Activated CD8-positive, alpha-beta memory T cell treated with anti-CD3 and anti-CD28 coated beads, Interleukin-2, amount 50 U/mL, for 24 hours (primary cell): ENCODE measurements around the gene PCDHB10.
"Not testable (repeated sequence)": the region's sequence is repeated elsewhere in the genome, so short reads cannot be mapped to it uniquely, and the experiment has no call there.

Experiments used
- DNase-seq: peaks from one replicate; pipeline ENCODE4 v3.0.0-alpha.2; 2020; ENCODE audit errors: extremely low read depth

The PCDHB10 gene

DNA sequence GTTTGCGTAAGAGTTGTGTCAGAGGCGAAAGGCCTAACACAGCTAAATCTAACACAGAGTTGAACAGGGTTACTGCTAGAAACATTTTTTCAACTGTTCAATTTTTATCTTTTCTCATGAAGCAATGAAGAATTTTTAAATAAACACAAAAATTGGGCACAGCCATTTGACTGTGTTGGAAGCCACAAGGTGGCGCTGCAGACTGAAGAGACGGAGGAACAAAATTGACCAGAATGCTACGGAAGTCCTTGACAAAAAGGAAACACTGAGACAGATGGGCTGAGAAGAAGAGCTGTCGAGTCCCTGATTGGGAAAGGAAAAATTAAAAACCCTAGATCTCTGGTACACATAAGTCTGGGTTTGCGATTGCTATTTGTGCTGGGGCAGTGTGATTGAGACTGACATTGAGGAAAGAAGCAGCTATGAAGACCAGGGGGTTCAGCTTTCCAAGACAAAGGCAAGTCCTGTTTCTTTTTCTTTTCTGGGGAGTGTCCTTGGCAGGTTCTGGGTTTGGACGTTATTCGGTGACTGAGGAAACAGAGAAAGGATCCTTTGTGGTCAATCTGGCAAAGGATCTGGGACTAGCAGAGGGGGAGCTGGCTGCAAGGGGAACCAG lies 5.1 kb upstream of the PCDHB10 start, which contains the start of gene PCDHB9:
PCDHB9 (plus strand) TSS at position 265 of the 616 bp plus-strand sequence; CDS start at position 423, 158 bp downstream.
- no peak for DNase-seq

DNA sequence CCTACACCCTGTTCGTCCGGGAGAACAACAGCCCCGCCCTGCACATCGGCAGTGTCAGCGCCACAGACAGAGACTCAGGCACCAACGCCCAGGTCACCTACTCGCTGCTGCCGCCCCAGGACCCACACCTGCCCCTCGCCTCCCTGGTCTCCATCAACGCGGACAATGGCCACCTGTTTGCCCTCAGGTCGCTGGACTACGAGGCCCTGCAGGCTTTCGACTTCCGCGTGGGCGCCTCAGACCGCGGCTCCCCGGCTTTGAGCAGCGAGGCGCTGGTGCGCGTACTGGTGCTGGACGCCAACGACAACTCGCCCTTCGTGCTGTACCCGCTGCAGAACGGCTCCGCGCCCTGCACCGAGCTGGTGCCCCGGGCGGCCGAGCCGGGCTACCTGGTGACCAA lies 3.5 kb upstream of the PCDHB10 start:
- not testable (repeated sequence) for DNase-seq

DNA sequence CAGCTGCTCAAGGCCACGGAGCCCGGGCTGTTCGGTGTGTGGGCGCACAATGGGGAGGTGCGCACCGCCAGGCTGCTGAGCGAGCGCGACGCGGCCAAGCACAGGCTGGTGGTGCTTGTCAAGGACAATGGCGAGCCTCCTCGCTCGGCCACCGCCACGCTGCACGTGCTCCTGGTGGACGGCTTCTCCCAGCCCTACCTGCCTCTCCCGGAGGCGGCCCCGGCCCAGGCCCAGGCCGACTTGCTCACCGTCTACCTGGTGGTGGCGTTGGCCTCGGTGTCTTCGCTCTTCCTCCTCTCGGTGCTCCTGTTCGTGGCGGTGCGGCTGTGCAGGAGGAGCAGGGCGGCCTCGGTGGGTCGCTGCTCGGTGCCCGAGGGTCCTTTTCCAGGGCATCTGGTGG lies 3.0 kb upstream of the PCDHB10 start:
- not testable (repeated sequence) for DNase-seq

DNA sequence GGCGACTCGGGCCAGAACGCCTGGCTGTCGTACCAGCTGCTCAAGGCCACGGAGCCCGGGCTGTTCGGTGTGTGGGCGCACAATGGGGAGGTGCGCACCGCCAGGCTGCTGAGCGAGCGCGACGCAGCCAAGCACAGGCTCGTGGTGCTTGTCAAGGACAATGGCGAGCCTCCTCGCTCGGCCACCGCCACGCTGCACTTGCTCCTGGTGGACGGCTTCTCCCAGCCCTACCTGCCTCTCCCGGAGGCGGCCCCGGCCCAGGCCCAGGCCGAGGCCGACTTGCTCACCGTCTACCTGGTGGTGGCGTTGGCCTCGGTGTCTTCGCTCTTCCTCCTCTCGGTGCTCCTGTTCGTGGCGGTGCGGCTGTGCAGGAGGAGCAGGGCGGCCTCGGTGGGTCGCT lies 2.2 kb downstream of the PCDHB10 start:
- DNase-seq: not testable (repeated sequence)

DNA sequence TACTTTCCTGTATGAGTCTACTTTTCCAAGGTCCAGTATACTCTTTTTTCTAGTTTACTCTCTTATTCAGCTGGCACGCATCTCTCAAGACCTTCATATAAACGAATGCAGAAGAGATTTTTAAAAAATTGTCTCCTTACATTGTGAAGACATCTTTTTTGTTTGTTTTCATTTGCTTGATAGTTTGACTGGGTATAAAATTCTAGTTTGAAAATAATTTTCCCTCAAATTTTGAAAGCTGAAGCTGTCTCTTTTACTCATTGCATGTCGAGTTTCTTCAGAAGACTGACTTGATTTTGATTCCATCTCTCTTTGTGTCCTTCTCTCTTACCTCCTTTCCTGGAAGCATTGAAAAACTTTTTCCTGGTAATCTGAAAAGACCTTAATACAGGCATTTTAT lies 4.2 kb downstream of the PCDHB10 start:
- DNase-seq: no peak

DNA sequence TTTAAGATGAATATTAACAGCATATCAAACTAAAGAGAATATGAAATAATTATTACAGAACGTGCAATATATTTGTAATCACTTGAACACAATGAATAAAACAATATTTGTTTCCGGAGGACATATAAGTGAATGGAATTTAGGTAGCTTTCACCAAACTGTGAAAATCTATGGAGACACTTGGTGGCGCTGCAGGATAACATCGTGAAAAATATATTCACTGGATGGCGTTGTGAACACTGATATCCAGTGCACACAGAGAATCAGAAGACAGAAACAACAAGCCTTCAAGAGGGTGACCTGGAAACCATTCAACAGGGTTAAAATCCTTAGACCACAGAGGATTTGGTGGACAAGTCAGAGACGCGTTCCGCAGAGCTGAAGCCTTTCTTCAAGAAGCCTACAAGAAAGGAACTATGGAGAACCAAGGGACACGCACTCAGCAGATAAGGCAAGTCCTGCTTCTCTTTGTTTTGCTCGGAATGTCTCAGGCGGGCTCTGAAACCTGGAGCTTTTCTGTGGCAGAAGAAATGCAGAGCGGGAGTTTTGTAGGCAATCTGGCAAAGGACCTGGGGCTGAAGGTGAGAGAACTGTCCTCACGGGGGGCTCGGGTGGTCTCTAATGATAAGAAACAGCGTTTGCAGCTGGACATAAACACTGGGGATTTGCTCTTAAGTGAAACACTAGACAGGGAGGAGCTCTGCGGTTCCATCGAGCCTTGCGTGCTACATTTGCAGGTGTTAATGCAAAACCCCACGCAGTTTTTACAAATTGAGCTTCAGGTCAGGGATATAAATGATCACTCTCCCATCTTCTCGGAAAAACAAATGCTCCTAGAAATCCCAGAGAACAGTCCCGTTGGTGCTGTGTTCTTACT lies 7.4 kb downstream of the PCDHB10 start, which contains the start of gene PCDHB11:
PCDHB11 (plus strand) TSS at position 269 of the 877 bp plus-strand sequence; CDS start at position 417, 148 bp downstream.
- DNase-seq: no peak

DNA sequence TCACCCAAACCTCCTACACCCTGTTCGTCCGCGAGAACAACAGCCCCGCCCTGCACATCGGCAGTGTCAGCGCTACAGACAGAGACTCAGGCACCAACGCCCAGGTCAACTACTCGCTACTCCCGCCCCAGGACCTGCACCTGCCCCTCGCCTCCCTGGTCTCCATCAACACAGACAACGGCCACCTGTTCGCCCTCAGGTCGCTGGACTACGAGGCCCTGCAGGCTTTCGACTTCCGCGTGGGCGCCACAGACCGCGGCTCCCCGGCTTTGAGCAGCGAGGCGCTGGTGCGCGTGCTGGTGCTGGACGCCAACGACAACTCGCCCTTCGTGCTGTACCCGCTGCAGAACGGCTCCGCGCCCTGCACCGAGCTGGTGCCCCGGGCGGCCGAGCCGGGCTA lies 9.0 kb downstream of the PCDHB10 start:
- not testable (repeated sequence) for DNase-seq

DNA sequence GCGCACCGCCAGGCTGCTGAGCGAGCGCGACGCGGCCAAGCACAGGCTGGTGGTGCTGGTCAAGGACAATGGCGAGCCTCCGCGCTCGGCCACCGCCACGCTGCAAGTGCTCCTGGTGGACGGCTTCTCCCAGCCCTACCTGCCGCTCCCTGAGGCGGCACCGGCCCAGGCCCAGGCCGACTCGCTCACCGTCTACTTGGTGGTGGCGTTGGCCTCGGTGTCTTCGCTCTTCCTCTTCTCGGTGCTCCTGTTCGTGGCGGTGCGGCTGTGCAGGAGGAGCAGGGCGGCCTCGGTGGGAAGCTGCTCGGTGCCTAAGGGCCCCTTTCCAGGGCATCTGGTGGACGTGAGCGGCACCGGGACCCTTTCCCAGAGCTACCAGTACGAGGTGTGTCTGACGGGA lies 9.5 kb downstream of the PCDHB10 start:
- not testable (repeated sequence) for DNase-seq

DNA sequence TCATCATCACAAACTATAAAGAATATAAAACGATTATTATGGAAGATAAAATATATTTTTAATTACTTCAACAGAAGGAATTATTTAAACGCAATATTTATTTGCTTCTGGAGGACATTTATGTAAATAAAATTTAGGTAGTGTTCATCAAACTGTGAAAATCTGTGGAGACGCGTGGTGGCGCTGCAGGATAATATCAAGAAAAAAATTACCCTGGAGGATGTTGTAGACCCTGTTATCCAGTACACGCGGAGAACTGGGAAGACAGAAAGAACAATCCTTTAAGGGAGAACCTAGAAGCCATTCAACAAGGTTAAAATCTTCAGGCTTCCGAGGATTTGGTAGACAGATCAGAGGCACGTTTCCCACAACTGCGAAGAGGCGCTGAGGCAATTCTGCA lies 16.3 kb downstream of the PCDHB10 start, which contains the start of gene PCDHB12:
PCDHB12 (plus strand) TSS at position 242 of the 400 bp plus-strand sequence. CDS start 189 bp downstream, outside the sequence.
- DNase-seq: no peak

DNA sequence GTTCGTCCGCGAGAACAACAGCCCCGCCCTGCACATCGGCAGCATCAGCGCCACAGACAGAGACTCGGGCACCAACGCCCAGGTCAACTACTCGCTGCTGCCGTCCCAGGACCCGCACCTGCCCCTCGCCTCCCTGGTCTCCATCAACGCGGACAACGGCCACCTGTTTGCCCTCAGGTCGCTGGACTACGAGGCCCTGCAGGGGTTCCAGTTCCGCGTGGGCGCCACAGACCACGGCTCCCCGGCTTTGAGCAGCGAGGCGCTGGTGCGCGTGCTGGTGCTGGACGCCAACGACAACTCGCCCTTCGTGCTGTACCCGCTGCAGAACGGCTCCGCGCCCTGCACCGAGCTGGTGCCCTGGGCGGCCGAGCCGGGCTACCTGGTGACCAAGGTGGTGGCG lies 18.1 kb downstream of the PCDHB10 start:
- not testable (repeated sequence) for DNase-seq

DNA sequence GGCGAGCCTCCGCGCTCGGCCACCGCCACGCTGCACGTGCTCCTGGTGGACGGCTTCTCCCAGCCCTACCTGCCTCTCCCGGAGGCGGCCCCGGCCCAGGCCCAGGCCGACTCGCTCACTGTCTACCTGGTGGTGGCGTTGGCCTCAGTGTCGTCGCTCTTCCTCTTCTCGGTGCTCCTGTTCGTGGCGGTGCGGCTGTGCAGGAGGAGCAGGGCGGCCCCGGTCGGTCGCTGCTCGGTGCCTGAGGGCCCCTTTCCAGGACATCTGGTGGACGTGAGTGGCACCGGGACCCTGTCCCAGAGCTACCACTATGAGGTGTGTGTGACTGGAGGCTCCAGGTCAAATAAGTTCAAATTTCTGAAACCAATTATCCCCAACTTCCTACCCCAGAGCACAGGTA lies 18.7 kb downstream of the PCDHB10 start:
- not testable (repeated sequence) for DNase-seq

DNA sequence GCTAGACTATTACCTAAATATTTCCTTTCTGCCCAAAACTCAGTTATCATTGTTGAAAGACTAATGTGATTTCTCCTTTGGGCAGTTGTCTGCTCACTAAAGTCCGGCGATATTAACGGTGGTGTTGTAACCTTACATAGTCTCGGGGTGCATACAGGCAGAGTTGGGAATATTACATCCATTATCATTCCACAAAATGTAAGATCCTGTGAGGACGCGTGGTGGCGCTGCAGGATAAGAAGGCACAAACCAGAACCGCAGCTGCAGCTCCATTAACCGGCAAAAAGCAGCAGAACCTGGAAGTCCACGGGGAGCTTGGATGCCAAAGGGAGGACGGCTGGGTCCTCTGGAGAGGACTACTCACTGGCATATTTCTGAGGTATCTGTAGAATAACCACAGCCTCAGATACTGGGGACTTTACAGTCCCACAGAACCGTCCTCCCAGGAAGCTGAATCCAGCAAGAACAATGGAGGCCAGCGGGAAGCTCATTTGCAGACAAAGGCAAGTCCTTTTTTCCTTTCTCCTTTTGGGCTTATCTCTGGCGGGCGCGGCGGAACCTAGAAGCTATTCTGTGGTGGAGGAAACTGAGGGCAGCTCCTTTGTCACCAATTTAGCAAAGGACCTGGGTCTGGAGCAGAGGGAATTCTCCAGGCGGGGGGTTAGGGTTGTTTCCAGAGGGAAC lies 21.6 kb downstream of the PCDHB10 start, which contains the start of gene PCDHB13:
PCDHB13 (plus strand) TSS at position 264 of the 684 bp plus-strand sequence; CDS start at position 469, 205 bp downstream.
- DNase-seq: not testable (repeated sequence)

DNA sequence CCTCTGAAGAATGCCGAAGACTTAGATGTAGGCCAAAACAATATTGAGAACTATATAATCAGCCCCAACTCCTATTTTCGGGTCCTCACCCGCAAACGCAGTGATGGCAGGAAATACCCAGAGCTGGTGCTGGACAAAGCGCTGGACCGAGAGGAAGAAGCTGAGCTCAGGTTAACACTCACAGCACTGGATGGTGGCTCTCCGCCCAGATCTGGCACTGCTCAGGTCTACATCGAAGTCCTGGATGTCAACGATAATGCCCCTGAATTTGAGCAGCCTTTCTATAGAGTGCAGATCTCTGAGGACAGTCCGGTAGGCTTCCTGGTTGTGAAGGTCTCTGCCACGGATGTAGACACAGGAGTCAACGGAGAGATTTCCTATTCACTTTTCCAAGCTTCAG lies 22.4 kb downstream of the PCDHB10 start:
- DNase-seq: not testable (repeated sequence)

DNA sequence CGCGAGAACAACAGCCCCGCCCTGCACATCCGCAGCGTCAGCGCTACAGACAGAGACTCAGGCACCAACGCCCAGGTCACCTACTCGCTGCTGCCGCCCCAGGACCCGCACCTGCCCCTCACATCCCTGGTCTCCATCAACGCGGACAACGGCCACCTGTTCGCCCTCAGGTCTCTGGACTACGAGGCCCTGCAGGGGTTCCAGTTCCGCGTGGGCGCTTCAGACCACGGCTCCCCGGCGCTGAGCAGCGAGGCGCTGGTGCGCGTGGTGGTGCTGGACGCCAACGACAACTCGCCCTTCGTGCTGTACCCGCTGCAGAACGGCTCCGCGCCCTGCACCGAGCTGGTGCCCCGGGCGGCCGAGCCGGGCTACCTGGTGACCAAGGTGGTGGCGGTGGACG lies 23.4 kb downstream of the PCDHB10 start:
- not testable (repeated sequence) for DNase-seq

DNA sequence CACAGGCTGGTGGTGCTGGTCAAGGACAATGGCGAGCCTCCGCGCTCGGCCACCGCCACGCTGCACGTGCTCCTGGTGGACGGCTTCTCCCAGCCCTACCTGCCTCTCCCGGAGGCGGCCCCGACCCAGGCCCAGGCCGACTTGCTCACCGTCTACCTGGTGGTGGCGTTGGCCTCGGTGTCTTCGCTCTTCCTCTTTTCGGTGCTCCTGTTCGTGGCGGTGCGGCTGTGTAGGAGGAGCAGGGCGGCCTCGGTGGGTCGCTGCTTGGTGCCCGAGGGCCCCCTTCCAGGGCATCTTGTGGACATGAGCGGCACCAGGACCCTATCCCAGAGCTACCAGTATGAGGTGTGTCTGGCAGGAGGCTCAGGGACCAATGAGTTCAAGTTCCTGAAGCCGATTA lies 23.9 kb downstream of the PCDHB10 start:
- DNase-seq: not testable (repeated sequence)

DNA sequence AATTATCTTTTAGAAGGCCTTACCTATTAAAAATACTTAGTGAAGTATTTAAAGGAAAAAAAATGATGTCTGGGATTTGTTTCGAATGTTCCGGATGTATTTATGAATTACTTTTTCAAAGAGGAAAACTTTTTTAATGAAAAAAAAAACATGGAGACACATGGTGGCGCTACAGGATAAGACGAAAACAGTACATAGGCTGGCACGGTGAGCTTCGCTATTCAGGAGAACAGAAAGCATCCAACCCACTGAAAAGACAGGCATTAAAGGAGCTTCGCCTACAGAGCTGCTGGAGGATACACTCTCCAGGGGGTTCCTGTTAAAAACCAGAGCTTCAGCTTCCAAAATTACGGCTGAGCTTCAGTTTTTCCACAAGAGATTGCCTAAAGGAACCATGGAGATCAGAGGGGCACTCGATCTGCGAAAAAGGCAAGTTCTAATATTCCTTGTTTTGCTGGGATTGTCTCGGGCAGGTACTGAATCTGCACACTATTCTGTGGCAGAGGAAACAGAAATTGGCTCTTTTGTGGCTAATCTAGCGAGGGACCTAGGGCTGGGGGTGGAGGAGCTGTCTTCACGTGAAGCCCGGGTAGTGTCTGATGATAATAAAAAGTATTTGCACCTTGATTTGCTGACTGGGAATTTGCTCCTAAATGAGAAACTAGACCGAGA lies 31.1 kb downstream of the PCDHB10 start, which contains the start of gene PCDHB14:
PCDHB14 (plus strand) TSS at position 232 of the 672 bp plus-strand sequence; CDS start at position 395, 163 bp downstream.
- no peak for DNase-seq

DNA sequence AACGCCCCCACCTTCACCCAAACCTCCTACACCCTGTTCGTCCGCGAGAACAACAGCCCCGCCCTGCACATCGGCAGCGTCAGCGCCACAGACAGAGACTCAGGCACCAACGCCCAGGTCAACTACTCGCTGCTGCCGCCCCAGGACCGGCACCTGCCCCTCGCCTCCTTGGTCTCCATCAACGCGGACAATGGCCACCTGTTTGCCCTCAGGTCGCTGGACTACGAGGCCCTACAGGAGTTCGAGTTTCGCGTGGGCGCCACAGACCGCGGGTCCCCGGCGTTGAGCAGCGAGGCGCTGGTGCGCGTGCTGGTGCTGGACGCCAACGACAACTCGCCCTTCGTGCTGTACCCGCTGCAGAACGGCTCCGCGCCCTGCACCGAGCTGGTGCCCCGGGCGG lies 32.7 kb downstream of the PCDHB10 start:
- DNase-seq: not testable (repeated sequence)

DNA sequence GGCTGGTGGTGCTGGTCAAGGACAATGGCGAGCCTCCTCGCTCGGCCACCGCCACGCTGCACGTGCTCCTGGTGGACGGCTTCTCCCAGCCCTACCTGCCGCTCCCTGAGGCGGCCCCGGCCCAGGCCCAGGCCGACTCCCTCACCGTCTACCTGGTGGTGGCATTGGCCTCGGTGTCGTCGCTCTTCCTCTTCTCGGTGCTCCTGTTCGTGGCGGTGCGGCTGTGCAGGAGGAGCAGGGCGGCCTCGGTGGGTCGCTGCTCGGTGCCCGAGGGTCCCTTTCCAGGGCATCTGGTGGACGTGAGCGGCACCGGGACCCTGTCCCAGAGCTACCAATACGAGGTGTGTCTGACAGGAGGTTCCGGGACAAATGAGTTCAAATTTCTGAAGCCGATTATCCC lies 33.3 kb downstream of the PCDHB10 start:
- DNase-seq: not testable (repeated sequence)

DNA sequence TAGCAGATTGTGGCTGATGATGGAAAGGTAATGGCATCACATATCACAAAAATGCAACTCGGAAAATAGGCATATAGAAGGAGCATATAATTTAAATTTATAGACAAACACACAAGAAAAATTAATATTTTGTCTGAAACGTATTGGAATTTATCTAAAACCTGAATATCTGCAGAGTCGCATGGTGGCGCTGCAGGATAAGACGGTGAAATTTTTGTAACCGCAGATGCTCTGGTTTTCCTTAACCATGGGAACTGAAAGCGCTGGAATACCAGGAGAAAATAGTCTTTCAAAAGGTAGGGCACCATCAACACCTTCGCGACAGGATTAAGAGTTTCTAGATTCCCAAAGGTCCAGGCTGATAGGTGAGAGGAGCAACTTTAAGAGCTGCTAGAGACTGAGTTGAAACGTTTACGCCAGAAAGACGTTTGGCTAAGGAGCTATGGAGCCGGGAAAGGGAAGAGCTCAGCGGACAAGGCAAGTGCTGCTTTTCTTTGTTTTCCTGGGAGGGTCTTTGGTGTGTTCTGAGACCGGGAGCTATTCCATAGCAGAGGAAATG lies 42.0 kb downstream of the PCDHB10 start:
- DNase-seq: no peak

DNA sequence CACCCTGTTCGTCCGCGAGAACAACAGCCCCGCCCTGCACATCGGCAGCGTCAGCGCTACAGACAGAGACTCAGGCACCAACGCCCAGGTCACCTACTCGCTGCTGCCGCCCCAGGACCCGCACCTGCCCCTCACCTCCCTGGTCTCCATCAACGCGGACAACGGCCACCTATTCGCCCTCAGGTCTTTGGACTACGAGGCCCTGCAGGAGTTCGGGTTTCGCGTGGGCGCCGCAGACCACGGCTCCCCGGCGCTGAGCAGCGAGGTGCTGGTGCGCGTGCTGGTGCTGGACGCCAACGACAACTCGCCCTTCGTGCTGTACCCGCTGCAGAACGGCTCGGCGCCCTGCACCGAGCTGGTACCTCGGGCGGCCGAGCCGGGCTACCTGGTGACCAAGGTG lies 43.8 kb downstream of the PCDHB10 start:
- not testable (repeated sequence) for DNase-seq
